Suprapubic skin (tissue), 4 donors: ENCODE measurements around the gene TSPAN18. TPM values are rescaled to one million over a fixed set of nuclear protein-coding genes. Genes with fewer than 3 reads are reported as not detected.

ENCODE experiments used
- DNase-seq, 2 donors: peaks; one replicate each; pipeline ENCODE4 v3.0.0-alpha.2; 2019; ENCODE audit warnings: low spot score in 2 of 2
- H3K27ac ChIP-seq: fragments of 200-600 bp; sonication (generic); one replicate; pipeline ENCODE4 v1.5.1; 2019
- H3K27me3 ChIP-seq: fragments of 200-600 bp; sonication (generic); one replicate; pipeline ENCODE4 v1.5.1; 2019
- H3K36me3 ChIP-seq: fragments of 200-600 bp; sonication (generic); one replicate; pipeline ENCODE4 v1.5.1; 2019
- H3K4me1 ChIP-seq: fragments of 200-600 bp; sonication (generic); one replicate; pipeline ENCODE4 v1.5.1; 2019
- H3K4me3 ChIP-seq: fragments of 200-600 bp; sonication (generic); one replicate; pipeline ENCODE4 v1.5.1; 2019; ENCODE audit warnings: mild to moderate bottlenecking
- H3K9me3 ChIP-seq: fragments of 200-600 bp; sonication (generic); one replicate; pipeline ENCODE4 v1.5.1; 2019
- EP300 ChIP-seq: sonication (generic); formaldehyde crosslinking; IDR thresholded peaks from one replicate; pipeline ENCODE4 v1.6.1; 2017; ENCODE audit warnings: antibody characterized with exemption
- POLR2A ChIP-seq, 2 donors: fragments of 450-650 bp; IDR thresholded peaks; one replicate each; pipeline ENCODE4 v1.6.1; 2017; ENCODE audit warnings: antibody characterized with exemption in 2 of 2, mild to moderate bottlenecking in 2 of 2, moderate library complexity in 2 of 2
- POLR2AphosphoS5 ChIP-seq, 3 donors: sonication (generic); formaldehyde crosslinking; IDR thresholded peaks; one replicate each; pipeline ENCODE4 v1.6.1; 2017; ENCODE audit warnings: antibody characterized with exemption in 3 of 3
- WGBS: methylation state at CpG from one replicate; pipeline ENCODE4 v1.1.5; 2018; 5-methylcytosine and 5-hydroxymethylcytosine counted together
- total RNA-seq, 4 donors: library from RNA; depleted of rRNA; stranded (reverse); fragments of >200 nt; gene quantifications; one replicate each; pipeline ENCODE4 v1.1.0, GENCODE V29; 2016
- TF ChIP-seq, protein P1 (sequence below), 2 donors: fragments of 200-600 bp in 1 of 2; fragments of 450-650 bp in 1 of 2; sonication (generic) in 1 of 2; IDR thresholded peaks; one replicate each; pipeline ENCODE4 v1.5.1; 2016 to 2019; ENCODE audit warnings: antibody characterized with exemption in 2 of 2, mild to moderate bottlenecking in 1 of 2, moderate library complexity in 1 of 2

The TSPAN18 gene
- total RNA-seq, 4 donors from 2014 or later: 1.3 to 5.1 (median 3.9) TPM

DNA sequence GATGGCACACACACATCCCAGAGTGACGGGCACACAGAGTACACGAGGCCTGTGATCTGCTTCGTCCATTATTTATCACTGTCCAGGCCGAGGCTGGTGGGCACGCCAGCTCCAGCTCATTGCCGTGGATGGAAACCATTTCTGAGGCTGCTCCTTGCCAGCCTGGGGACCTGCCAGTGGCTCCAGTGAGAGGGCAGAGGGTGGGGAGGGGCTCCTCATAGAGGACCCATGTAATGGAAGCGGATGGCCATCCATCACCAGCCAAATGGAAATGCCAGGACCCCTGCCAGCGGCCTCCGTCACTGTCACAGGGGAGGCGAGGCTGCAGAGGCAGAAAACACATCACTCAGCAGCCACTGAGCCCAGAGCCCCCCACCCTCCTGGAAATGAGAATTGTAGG lies 188.2 kb downstream of the TSPAN18 start:
- Histone ChIP-seq H3K27me3 (no peaks in the 10 kb centered on the region), H3K9me3 (no peaks in the 10 kb centered on the region), H3K4me1 (peaks cover 9% of the 10 kb centered on the region), H3K4me3 (no peak overlapping the region), H3K27ac (no peak overlapping the region), H3K36me3 (no peaks in the 10 kb centered on the region)
- DNase-seq: no peak
- WGBS: 80% methylated on average over 10 of the region's 10 CpGs
- TF ChIP-seq EP300 (no peak), POLR2AphosphoS5 (IDR thresholded peaks at IDR 0.05) (no peak), POLR2A (IDR thresholded peaks at IDR 0.05) (no peak)
- TF ChIP-seq, protein P1, sequence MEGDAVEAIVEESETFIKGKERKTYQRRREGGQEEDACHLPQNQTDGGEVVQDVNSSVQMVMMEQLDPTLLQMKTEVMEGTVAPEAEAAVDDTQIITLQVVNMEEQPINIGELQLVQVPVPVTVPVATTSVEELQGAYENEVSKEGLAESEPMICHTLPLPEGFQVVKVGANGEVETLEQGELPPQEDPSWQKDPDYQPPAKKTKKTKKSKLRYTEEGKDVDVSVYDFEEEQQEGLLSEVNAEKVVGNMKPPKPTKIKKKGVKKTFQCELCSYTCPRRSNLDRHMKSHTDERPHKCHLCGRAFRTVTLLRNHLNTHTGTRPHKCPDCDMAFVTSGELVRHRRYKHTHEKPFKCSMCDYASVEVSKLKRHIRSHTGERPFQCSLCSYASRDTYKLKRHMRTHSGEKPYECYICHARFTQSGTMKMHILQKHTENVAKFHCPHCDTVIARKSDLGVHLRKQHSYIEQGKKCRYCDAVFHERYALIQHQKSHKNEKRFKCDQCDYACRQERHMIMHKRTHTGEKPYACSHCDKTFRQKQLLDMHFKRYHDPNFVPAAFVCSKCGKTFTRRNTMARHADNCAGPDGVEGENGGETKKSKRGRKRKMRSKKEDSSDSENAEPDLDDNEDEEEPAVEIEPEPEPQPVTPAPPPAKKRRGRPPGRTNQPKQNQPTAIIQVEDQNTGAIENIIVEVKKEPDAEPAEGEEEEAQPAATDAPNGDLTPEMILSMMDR (IDR thresholded peaks at IDR 0.05): no peak

DNA sequence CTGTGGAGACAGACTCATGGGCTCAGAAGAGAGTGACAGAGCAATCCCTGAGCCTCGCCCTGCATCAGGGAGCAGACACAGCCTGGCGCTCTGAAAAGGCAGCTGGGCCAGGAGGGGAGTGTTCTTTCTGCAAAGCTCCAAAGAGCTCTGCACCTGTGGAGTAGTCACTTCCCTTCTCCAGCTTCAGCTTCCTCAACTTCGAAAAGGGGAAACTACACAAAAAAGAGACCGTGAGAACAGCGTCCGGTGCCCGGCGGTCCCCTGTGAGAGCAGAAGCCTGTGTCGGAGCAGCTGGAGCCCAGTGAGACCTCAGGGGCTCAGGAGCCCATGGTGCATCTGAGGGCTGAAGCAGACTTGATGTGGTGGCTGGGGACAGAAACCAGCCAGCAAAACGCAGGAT lies 188.9 kb downstream of the TSPAN18 start:
- H3K4me1 ChIP-seq: peaks cover 9% of the 10 kb centered on the region
- DNase-seq: no peak
- H3K4me3 ChIP-seq: no peak overlapping the region
- no peak overlapping the region for H3K27ac ChIP-seq
- H3K27me3 ChIP-seq: no peaks in the 10 kb centered on the region
- 85% methylated on average over 10 of the region's 10 CpGs for WGBS
- TF ChIP-seq POLR2A (IDR thresholded peaks at IDR 0.05) (no peak), EP300 (no peak), POLR2AphosphoS5 (IDR thresholded peaks at IDR 0.05) (no peak)
- TF ChIP-seq, protein P1 (IDR thresholded peaks at IDR 0.05): no peak
- H3K36me3 ChIP-seq: no peaks in the 10 kb centered on the region
- no peaks in the 10 kb centered on the region for H3K9me3 ChIP-seq

DNA sequence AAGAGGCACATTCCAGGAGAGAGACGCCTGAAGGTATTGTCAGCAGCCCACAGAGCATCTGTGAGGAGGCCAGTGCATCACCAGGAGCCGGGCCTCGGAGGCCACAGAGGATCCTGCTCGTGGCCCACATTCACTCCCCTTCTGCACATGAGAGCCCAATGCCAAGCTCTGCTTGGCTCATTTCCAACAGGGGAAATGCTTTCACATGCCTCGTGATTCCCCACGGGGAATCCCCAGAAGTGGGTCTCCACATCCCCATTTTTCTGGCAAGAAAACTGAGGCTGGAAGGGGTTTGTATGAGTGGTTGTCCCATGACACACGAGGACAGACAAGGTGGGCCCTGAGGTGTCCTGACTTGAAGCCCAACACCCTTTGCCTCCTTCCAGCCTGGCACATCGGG lies 189.6 kb downstream of the TSPAN18 start:
- no peak for TF ChIP-seq POLR2A (IDR thresholded peaks at IDR 0.05)
- TF ChIP-seq, protein P1 (IDR thresholded peaks at IDR 0.05): no peak
- TF ChIP-seq POLR2AphosphoS5 (IDR thresholded peaks at IDR 0.05): no peak
- no peak for TF ChIP-seq EP300
- Histone ChIP-seq H3K36me3 (no peaks in the 10 kb centered on the region), H3K27ac (no peak overlapping the region), H3K9me3 (no peaks in the 10 kb centered on the region), H3K27me3 (no peaks in the 10 kb centered on the region), H3K4me3 (no peak overlapping the region), H3K4me1 (peaks cover 5% of the 10 kb centered on the region)
- 59% methylated on average over 6 of the region's 8 CpGs for WGBS
- DNase-seq: no peak

DNA sequence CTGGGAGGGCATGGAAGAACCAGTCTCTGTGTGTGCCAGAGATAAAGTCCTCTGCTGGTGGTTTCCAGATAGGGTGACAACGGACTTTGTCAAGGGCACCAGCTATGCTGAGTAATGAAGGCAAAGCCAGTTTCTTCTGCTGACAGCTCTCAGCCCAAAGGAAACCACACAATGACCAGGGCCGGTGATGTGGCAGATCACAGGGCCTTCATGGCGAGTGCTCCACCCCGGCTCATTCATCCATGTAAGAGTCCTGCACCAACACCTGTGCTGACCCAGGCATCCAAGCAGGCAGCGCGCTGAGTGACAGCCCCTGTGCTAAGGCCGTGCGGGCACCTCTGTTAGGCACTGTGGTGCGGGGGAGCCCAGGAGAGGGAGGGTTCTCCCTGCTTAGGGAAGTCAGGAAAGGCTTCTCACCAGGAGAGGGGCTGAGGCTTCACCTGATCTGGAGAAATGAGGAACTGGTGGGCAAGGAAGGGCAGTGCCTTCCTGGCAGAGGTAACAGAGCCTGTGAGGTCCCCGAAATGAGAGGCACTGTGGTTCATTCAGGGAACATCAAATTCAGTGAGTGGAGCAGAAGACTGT lies 190.1 kb downstream of the TSPAN18 start:
- Histone ChIP-seq H3K9me3 (no peaks in the 10 kb centered on the region), H3K27me3 (no peaks in the 10 kb centered on the region), H3K4me1 (no peaks in the 10 kb centered on the region), H3K36me3 (no peaks in the 10 kb centered on the region), H3K27ac (no peak overlapping the region), H3K4me3 (no peak overlapping the region)
- no peak for DNase-seq
- 78% methylated on average over 10 of the region's 10 CpGs for WGBS
- TF ChIP-seq, protein P1 (IDR thresholded peaks at IDR 0.05): no peak
- TF ChIP-seq POLR2AphosphoS5 (IDR thresholded peaks at IDR 0.05) (no peak), EP300 (no peak), POLR2A (IDR thresholded peaks at IDR 0.05) (no peak)

DNA sequence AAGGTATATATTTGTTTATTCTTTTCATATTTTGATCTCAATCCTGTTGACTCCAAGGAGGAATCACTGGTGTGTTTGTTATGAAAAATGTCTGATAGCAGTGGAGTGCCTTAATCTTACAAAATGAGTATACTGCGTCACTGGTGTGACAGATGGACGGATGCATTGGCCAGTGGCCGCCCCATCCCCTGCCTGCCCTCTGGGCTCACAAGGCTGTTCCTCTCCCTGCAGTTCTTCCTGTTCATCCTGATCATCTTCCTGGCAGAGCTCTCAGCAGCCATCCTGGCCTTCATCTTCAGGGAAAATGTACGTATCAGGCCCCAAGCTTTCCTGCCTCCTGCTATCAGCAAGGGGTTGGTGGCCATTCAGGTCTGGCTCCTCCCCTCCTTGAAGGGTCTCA lies 191.0 kb downstream of the TSPAN18 start:
- no peak for DNase-seq
- no peaks in the 10 kb centered on the region for H3K4me1 ChIP-seq
- H3K4me3 ChIP-seq: no peak overlapping the region
- no peak overlapping the region for H3K27ac ChIP-seq
- no peaks in the 10 kb centered on the region for H3K36me3 ChIP-seq
- WGBS: 97% methylated on average over 4 of the region's 4 CpGs
- H3K27me3 ChIP-seq: no peaks in the 10 kb centered on the region
- no peaks in the 10 kb centered on the region for H3K9me3 ChIP-seq
- TF ChIP-seq POLR2A (IDR thresholded peaks at IDR 0.05) (no peak), EP300 (no peak), POLR2AphosphoS5 (IDR thresholded peaks at IDR 0.05) (no peak)
- TF ChIP-seq, protein P1 (IDR thresholded peaks at IDR 0.05): no peak
